ENCODE measurements around the gene LNX1.
"Not testable (repeated sequence)": the region's sequence is repeated elsewhere in the genome, so short reads cannot be mapped to it uniquely, and the experiment has no call there.

LNX1 gene

GRCh38 chr4:53477038-53477565 lies 114.2 kb downstream of the LNX1 start:
- in situ Hi-C loops (cut with MboI; ENCODE audit: low sequenced_read_pairs), result no loop called here

GRCh38 chr4:53476232-53477037 lies 114.9 kb downstream of the LNX1 start:
- in situ Hi-C loops (cut with MboI; ENCODE audit: low sequenced_read_pairs), result no loop called here

GRCh38 chr4:53466576-53466975 lies 124.7 kb downstream of the LNX1 start:
- in situ Hi-C loops (cut with MboI; ENCODE audit: low sequenced_read_pairs), result not testable (repeated sequence)

DNA sequence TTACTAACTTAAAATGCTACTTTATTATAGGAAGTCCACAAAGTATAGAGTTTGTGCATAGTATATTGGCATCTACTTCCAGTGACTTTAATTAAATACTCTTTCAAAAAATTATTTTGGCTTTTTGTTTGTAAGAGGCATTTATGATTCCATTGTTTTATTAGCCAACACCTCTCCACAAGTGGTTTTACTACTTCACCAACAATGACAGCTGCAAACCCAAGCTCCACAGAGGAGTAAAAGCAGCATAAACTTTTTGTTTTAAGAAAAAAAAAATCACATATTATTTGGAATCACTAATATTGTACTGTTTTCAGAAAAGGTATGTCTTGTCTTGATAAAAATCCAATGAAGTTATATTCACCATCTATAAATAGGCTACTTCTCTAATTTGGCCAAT lies 125.4 kb downstream of the LNX1 start:
- in situ Hi-C loops (cut with MboI; ENCODE audit: low sequenced_read_pairs), result no loop called here

GRCh38 chr4:53465281-53465680 lies 126.0 kb downstream of the LNX1 start:
- in situ Hi-C loops (cut with MboI; ENCODE audit: low sequenced_read_pairs), result no loop called here

GRCh38 chr4:53463340-53463739 lies 127.9 kb downstream of the LNX1 start:
- in situ Hi-C loops (cut with MboI; ENCODE audit: low sequenced_read_pairs), result no loop called here

- in situ Hi-C loops (cut with MboI; ENCODE audit: low sequenced_read_pairs), result no loop called here
These were observed 130.0 kb downstream of the LNX1 start for GRCh38 chr4:53461244-53461643.

- in situ Hi-C loops (cut with MboI; ENCODE audit: low sequenced_read_pairs), result no loop called here
These were observed 131.7 kb downstream of the LNX1 start for GRCh38 chr4:53459548-53459947.

DNA sequence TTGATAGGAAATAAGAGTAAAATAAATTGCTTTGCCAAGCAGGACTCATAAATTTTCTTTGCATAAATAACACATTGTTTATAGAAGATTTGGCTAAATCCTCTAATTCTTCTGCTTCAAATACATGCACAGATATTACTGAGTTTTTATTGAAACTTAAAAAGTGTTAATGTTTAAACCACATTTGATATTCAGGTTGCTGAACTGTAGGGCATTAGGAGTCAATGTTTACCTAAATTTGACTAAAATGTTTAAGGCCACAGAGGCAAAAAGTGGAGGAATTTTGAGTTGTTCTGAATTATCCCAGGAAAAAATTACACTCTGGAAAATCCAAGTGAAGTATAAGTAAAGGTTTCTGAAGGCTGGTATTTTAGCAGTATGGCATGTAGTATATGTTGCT lies 135.1 kb downstream of the LNX1 start:
- in situ Hi-C loops (cut with MboI; ENCODE audit: low sequenced_read_pairs), result no loop called here

GRCh38 chr4:53455766-53456165 lies 135.5 kb downstream of the LNX1 start:
- in situ Hi-C loops (cut with MboI; ENCODE audit: low sequenced_read_pairs), result no loop called here

DNA sequence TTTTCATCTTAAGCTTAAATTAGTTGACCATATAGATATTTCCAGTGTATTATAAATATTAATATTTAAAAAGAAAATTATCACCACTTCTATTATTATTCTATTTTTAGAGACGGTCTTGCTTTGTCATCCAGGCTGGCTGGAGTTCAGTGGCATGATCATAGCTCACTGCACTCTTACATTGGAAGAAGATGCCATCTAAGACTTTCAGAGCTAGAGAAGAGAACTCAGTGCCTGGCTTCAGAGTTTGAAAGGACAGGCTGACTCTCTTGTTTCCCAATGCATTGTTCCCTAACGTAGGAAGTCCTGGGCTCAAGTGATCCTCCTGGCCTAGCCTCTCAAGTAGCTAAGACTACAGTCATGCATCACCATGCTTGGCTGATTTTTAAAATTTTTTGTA lies 137.9 kb downstream of the LNX1 start:
- in situ Hi-C loops (cut with MboI; ENCODE audit: low sequenced_read_pairs), result no loop called here

- in situ Hi-C loops (cut with MboI; ENCODE audit: low sequenced_read_pairs), result no loop called here
These were observed 140.5 kb downstream of the LNX1 start for GRCh38 chr4:53450773-53451172.

DNA sequence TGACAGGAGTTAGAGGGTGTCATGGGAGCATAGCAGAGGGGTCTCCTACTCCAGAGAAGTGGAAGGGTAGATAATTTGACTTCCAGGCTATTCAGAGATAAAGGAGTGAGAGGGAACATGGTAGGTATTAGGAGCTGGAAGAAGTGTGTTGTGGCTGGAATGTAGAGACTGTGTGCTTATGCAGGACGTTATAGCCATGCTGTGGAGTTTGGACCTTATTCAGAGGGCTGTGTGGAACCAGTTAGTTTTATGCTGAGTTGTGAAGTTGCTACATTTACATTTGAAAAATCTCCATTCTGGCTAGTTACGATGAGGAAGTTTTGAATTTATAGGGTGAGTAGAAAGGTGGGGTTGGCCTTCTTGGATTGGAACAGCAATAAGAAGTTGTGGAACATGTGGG lies 146.3 kb downstream of the LNX1 start:
- in situ Hi-C loops (cut with MboI; ENCODE audit: low sequenced_read_pairs), result no loop called here

DNA sequence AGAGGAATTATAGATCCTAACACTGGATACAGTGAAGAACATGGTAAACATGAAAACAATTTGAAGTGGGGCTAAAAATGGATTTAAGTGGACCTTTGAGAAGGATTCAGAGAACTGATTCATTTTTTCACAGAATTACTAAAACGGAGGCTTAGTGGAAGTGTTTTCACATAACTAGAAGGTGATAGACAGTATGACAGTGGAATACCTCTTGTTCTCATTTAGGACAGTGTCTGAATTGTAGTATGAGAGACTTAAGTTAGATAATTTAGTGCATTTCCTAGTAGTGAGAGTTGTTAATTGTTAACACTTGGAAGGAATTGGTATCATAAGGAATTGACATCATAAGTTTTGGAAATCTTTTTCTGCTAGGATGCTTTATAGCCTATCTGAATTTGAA lies 149.7 kb downstream of the LNX1 start:
- in situ Hi-C loops (cut with MboI; ENCODE audit: low sequenced_read_pairs), result no loop called here

GRCh38 chr4:53436251-53436650 lies 155.0 kb downstream of the LNX1 start:
- in situ Hi-C loops (cut with MboI; ENCODE audit: low sequenced_read_pairs), result no loop called here

- in situ Hi-C loops (cut with MboI; ENCODE audit: low sequenced_read_pairs), result no loop called here
These were observed 158.5 kb downstream of the LNX1 start for GRCh38 chr4:53432528-53433424.

- in situ Hi-C loops (cut with MboI; ENCODE audit: low sequenced_read_pairs), result no loop called here
These were observed 160.2 kb downstream of the LNX1 start for GRCh38 chr4:53431052-53431451.

DNA sequence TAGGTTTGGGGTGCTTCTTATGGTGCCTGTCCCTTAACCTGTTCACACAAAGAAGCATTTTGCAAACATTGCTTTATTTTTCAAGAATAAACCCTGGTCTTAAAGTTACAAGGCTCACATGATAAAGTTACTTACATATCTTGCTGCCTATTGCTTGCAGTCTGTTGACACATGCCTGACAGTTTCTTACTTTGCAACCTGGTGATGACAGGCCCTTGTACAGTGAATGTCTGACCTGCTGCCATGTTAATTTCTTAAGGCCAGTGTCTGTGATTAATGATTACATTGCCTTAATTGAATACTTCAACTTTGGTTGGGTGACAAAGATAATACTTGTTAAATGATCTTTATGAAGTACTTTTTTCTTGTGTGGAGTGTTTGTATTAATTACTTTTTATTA lies 163.9 kb downstream of the LNX1 start:
- in situ Hi-C loops (cut with MboI; ENCODE audit: low sequenced_read_pairs), result no loop called here

DNA sequence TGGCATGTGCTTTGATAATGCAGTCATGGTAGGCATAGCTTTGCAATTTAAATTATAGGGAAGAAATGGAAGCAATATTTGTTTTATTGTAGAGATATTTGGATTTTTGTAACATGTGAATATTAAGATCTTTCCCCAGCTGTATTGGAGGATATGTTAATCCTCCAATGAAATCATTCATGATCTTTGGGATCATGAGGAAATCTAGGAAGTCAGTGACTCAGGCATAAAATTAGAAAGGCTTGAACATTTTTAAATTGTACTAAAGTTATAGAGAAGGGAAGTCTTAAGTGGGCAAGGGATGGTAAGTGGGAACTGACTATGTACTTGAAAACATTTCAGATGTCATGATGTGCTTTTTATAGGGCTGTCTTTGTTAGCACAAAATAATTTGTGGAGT lies 167.0 kb downstream of the LNX1 start:
- in situ Hi-C loops (cut with MboI; ENCODE audit: low sequenced_read_pairs), result no loop called here

DNA sequence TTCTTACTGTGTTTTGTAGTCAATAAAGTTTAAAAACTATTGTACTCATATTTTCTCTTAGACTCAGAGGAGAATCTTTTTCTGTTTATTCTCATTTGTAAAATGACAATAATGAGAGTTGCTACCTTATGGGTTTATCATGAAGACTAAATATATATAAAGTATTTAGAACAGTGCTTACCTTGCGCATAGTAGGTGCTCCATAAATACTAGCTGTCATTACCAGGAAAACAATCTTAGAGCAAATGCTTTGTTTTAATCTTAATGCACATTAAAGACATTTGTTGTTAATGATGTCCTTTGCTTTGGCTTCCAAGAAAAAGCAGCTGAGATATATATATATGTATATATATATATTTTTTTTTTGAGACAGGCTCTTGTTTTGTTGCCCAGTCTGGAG lies 168.9 kb downstream of the LNX1 start:
- in situ Hi-C loops (cut with MboI; ENCODE audit: low sequenced_read_pairs), result no loop called here

- in situ Hi-C loops (cut with MboI; ENCODE audit: low sequenced_read_pairs), result no loop called here
These were observed 169.5 kb downstream of the LNX1 start for GRCh38 chr4:53421791-53422190.

DNA sequence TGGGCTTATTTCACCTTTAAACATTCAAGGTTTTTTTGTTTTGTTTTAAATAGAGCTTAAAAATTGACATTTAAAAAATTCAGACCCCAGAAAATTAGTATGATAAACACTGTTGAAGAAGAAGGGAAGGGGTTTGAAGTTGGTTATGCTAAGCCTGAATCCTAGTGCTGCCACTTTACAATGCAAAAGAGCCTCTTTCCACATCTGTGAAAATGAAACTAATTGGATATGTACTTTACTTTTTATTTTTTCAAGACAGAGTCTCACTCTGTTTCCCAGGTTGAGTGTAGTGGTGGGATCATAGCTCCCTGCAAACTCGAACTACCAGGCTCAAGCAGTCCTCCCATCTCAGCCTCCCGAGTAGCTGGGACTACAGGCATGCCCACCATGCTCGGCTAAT lies 172.1 kb downstream of the LNX1 start:
- in situ Hi-C loops (cut with MboI; ENCODE audit: low sequenced_read_pairs), result no loop called here
